ENCODE measurements around the gene KCNMB2.
A peak's percentile ranks its signal among the peaks of the same experiment; 100 is the strongest.

The KCNMB2 gene

DNA sequence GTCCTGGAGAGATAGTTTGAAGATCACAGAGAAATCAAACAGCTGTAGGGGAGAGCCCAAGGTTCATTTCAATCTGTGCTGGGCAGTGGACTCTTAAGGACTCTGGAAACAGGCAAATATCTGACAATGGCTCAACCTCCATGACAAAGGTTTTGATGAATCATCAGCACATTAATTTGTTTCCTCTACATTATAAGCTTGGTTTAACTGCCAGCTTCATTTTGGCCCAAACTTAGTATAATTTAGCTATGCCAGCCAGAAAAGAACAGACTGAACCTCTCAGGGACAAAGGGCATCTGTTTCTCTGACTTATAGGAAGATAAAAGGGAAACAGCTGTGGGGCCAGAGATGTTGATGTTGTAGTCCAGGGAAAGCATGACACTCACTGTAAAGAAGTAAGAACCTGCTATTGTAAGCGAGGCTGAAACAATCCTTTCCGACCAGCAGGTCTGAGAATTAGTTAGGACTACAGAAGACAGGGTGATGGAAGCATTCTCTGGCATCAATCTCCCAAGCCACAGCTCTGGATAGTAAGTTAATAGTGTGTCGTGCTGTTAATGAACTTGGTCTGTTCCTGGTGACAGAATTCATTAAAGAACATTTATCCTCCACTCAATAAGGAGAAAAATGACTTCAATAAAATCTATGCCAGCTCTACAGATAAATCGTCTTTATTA lies 110.1 kb downstream of the KCNMB2 start:
- no peak for TF ChIP-seq CTCF (conservative IDR thresholded peaks at IDR 0.05; ENCODE audit: low read length)
- no peak for DNase-seq (ENCODE audit: low read depth)
- no peak overlapping the region for H3K4me3 ChIP-seq (ENCODE audit: low read length)

GRCh38 chr3:178655488-178655887 lies 119.3 kb downstream of the KCNMB2 start:
- no peak overlapping the region for H3K4me3 ChIP-seq (ENCODE audit: low read length)
- TF ChIP-seq CTCF (conservative IDR thresholded peaks at IDR 0.05; ENCODE audit: low read length), result no peak
- DNase-seq (ENCODE audit: low read depth), result no peak

DNA sequence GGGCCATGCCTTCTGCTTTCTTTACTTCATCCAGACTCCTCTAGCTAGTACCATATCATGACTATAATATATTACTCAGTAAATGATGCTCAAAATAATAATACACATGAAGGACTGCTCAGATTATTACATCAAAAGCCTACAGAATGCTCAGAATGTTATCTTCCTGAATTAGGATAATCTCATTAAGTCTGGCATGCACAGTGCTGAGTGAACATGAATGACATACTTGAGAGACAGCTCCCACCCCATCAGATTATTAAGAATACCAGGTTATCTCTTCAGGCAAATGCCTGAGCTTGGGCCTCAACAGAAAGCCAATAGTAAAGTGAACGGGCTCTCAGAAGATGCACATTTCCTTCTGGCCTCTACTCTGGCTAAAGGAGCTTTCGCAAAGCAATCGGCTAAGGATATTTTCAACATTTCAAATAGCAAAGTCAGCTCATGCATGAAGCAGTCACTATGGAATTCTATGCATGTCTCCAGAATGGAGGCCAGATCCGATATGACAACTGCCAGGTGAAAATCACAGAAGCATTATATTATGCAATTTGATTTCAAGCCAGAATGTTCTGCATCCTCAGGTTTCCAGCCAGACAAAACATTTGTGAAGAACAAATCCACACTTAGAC lies 122.6 kb downstream of the KCNMB2 start:
- no peak for TF ChIP-seq CTCF (conservative IDR thresholded peaks at IDR 0.05; ENCODE audit: low read length)
- no peak for DNase-seq (ENCODE audit: low read depth)
- H3K4me3 ChIP-seq (ENCODE audit: low read length), result no peak overlapping the region

DNA sequence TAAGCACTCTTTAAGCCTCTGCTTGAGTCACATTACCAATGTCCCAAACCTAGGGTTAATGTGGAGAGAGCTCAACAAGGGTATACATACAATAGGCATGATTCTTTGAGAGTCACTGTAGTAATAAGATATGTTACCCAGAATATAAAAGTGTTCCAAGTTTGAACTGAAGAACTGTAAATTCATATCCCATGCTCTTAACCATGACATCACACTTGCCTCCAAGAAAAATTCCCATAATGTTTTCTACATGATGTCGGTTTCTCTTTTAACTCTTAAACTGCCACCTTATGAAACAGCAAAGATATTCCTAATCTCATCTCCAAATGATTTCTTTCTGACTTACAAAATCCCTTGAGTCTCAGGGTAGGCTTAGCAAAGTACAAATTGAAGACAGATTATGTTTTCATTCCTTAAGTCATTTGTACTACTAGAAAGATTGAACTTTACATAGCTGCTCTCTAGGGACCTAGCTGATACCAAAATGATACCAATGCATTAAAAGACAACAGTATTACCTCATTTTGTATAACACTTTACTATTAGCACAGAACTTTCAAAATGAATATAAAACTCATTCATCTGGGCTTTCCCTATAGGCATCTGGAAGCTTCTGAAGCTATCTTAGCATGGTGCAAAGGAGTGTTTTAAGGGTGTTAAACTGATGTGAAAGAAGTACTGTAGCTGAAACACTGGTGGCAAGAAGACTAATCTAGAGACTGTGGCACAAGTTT lies 127.1 kb downstream of the KCNMB2 start:
- DNase-seq (ENCODE audit: low read depth), result no peak
- TF ChIP-seq CTCF (conservative IDR thresholded peaks at IDR 0.05; ENCODE audit: low read length), result no peak
- H3K4me3 ChIP-seq (ENCODE audit: low read length), result no peak overlapping the region

DNA sequence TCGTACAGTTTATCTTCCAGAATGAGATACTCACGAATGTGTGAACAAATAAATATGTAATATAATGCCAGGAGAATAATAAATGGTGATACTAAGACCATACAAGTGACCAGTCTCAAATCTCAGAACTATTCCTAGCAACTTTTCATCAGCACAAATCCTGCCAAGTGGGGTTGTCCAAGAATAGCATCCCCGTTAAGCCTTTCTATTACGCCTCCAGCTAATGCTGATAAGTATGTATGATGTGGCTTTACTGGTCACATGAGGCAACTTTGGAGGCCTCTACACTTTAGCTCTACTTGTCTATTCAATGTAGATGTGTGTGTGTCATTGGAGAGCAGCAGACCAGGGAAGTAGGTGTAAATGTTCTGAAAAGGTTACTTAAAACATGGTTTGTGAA lies 129.5 kb downstream of the KCNMB2 start:
- TF ChIP-seq CTCF (conservative IDR thresholded peaks at IDR 0.05; ENCODE audit: low read length), result no peak
- no peak overlapping the region for H3K4me3 ChIP-seq (ENCODE audit: low read length)
- no peak for DNase-seq (ENCODE audit: low read depth)

DNA sequence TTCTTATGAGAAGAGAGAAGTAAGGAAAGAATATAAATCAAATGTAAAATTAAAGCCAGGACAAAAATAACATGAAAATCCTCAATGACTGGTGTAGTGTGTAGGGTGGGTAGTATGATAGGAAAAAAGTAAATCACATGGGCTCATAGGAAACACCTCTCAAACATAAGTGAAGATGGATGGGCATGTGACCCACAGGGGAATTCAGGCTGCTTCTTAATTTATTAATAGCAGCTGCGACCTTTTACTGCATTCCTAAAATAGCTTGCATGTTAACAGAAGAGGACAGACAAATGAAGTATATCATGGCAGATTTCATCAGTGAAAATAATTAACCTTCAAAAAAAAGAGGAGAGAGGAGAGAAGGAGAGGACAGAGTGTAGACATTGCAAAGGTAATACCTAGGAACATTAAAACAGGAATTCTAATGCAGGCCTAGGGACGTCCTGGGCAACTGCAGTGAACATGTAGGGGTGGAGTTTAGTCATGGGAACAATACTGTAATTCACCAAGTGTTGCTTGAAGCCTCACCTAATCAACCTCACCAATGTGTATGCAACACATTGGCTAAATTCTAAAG lies 132.9 kb downstream of the KCNMB2 start:
- DNase-seq (ENCODE audit: low read depth), result peak; percentile 14
- no peak overlapping the region for H3K4me3 ChIP-seq (ENCODE audit: low read length)
- no peak for TF ChIP-seq CTCF (conservative IDR thresholded peaks at IDR 0.05; ENCODE audit: low read length)
